Stimulated activated CD8-positive, alpha-beta memory T cell treated with anti-CD3 and anti-CD28 coated beads, Interleukin-15, amount 100 ng/mL, for 48 hours (primary cell): ENCODE measurements around the gene GLS.

Experiments
- DNase-seq, 2 donors: peaks; one replicate each; pipeline ENCODE4 v3.0.0-alpha.2; 2020; ENCODE audit warnings: low read depth in 2 of 2

Gene GLS

GRCh38 chr2:190970160-190970559 is 89.5 kb downstream of the GLS start:
- no peak for DNase-seq

DNA sequence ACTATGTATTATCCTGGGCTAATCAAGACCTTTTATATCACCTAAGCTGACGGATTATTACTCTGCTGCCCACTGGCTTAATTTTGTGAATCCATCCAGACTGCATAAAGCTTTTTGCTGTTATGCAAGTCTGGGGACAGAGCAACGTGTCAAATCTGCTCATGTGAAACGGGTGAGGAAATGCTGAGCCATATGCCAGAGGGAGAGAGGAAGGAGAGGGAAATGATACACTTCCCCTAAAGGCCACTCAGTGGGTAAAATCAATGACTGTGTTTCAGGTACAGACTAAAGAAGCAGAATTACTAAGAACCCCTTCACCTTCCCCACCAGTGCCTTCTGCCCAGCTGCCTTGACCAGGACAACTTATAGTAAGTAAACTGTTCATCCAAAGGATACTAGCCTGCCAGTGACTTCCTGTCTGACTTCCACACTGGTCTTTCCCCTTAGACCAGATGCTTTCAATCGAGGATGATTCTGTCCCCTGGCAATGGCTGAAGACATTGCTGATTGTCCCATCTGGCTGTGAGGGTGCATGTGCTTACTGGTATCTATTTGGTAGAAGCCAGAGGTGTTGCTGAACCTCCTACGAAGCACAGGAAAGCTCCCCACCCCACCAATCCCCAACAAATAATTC is 90.4 kb downstream of the GLS start:
- DNase-seq = no peak

GRCh38 chr2:190972213-190972612 is 91.6 kb downstream of the GLS start:
- no peak for DNase-seq

DNA sequence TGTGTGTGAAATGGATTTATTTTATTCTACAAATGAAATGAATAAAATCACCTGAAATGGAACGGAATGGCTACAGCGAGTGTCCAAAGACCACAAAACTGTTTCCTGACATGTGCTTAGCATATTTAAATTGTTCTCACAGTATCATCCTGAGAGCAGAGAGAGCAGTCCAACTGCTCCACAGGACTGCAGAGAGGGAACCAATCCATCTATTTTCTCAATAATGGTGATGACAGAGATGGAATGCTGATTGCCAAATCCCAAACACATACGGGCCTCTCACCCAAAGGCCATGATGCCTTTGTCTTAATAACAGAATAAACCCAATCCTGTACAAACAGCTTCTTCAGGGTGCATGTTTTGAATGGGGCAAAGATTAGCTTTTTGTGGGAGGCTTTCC is 92.2 kb downstream of the GLS start:
- DNase-seq = no peak

DNA sequence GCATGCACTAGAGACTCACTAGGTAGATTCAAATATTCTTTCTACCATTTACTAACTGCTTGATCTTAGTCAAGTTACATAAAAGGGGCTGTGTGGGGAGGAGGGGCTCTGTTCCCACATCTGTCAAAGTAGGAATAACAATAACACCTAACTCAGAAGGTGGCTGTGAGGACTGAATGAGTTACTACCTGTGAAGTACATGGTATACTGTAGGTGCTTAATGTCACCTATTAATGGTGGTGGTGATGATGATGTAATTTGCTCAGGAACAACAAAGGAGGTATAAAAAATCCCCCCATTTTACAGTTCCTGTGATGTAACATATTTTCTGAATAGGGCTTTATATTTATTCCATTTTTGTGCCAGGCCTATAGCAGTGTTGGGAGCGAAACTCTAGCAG is 92.6 kb downstream of the GLS start:
- no peak for DNase-seq

DNA sequence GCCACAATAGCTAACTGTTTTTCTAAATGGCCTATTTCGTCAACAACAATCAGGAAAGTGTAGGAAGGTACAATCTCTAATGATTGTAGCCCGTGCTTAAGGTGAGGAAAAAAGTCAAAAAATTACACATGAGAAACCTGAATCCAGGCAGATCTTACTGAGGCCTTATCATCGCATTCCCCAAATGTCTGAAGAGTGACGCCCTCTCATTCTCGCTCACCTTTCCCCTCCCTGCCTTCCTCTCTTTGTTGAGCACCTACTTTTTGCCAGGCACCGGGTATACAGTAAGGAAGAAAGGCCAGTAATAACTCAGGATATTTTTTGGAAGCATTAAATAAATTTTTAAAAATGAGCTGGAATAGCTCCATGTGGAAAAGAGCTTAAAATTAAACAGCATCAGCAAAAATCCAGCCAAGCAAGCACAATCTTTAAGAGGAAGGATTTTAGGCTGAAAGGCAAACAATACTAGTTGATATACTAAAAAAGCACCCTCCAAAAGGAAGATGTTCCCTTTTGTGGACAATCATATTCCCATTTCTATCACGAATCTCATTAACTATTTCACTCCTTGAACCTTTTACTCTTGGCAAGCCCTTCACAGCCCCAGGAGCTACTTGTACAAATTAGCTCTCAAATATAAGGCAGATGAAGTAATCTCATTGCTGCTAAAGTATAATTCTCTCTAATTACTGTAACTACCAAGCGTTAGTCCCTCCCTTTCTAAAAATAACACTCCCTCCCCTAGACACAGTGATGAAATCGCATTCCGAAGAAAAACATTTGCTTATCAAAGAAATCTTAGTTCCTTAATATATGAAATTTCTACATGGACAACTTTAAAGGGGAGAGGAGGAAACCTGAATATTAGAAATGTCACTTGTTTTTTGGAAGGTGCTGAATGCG is 93.4 kb downstream of the GLS start:
- no peak for DNase-seq

DNA sequence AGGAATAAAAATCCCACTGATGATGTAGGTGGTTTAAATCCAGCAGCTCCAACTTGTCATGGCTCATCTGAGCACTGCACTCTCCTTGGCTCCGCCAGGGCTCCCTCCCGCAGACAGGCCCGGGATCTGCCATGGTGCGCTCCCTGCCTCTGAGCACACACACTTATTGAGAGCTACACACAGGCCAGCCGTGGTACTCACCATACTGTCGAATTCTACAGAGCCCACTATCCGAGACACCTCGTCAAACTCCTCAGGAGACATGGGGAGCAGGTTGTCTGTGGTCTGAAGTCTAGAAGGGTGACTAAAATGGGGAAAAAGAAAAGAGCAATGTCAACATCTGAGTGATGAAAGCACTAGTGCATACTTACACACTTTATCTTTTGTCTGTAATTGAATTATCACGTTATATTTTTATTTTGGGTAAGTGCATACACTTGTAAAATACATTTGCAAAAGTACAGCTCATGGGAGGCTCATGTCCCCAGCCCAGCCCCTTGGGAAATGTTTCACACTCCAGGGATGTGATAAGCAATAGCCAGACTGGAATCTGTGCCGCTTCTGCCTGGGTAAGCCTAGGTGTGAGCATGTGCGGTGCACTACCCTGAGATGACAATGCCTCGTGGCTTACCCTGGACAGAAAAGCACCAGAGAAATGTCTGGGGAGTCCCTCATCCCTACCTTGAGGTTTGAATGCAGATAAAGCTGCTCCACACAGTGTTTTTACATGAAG is 94.2 kb downstream of the GLS start:
- DNase-seq = no peak

DNA sequence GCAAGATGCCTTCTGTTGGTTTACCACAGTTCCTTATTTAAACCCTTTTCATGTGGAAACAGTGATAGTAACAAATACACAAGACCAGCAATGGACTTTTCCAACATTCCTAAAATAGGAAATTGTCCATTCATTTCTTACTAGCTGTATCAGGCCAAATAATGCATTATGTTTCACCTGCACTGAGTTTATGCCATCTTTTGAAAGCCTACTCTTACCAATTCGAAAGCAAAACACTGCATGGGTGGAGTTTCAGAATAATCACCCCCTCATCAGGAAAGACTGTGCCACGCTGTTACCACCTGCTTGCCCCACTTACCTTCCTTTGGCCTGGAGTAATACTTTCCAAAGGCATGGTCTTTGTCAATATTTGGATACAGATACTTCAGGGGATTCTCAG is 95.9 kb downstream of the GLS start:
- DNase-seq = no peak

GRCh38 chr2:190977505-190977904 is 96.9 kb downstream of the GLS start:
- no peak for DNase-seq

DNA sequence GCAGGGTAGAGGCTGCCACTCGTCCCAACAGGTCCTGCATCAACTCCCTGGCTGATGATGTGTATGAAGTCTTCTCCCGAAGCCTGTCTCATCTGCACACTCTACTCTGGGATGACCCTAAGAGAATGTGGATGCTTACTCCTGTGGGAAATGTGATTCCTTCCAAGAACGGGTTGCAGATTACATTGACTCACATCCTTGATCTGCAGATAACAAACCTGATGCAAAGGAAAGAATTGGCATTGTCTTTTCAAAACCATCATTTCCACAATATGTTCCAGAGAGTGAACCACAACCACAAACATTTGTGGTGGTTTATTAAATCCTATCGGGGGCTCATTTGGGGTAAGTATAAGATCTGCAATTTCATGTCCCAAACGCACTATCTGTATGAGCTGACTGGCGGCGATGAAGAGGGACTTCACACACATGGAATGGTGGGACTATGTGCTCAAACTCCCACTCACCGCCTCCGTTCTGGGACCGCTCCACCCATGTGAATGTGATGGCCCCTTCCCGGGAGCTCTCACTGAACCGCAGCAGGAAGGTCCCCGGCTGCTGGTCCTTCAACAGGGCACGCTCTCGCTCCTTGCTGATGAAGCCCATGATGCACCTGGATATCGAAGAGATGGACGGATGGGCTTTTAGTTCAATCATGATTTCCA is 97.9 kb downstream of the GLS start:
- DNase-seq = no peak

DNA sequence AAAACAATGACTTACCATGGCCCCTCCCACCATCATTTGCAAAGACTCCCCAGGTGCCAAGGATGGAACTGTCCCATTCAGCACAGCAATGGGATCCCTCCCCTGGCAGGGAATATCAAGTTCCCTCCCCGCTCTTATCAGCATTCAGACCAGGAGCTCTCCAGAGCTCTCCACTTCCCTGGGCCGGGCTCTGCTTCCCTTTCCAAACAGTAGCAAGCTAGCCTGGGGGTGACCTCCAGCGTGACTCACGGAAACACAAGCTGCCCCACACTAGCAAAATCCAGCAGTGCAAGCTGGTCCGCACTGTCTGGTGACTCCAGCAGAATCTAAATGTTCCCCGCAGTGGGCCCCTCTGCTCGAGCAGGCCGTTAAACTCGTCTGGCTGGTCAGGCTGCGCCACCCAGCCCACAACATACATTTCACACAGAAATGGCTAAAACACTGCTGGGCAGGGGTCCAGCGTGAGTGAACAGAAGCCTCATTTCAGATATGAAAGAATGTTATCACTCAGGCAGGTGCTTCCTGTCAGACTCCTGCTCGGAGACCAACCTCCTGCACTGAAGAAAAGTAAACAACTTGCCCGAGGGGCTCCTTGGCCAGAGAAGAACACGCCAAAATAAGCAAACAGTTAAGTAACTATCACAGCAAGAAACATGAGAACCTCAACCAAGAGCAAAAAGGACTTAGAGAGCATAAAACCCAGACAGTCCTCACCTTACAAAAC is 99.4 kb downstream of the GLS start:
- DNase-seq = no peak

DNA sequence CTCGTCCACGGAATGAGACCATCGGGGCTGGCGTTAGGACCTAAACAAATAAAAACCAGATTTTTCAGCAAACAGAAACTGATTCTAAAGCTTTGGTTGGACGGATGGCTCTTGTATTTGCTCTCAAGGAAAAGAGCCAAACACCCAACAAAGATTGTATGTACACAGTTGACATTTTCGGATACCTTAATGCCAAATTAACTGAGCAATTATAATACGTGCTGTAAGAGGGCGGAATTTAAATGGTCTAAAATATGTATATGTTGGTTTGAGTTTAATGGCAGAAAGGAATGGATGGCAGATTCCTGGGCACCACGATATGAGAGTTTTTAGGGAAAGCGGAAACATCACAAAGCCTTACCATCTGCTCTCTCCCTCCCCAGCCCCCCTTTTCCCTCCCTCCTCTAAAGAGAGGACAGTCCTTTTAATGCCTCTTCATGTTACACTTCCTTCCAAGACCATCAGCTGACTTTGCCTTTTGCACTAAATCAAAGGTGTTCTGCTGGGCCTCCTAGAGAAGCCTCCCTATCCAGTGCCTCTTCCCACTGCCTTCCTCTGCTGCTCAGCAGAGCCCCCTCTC is 100.1 kb downstream of the GLS start:
- no peak for DNase-seq

DNA sequence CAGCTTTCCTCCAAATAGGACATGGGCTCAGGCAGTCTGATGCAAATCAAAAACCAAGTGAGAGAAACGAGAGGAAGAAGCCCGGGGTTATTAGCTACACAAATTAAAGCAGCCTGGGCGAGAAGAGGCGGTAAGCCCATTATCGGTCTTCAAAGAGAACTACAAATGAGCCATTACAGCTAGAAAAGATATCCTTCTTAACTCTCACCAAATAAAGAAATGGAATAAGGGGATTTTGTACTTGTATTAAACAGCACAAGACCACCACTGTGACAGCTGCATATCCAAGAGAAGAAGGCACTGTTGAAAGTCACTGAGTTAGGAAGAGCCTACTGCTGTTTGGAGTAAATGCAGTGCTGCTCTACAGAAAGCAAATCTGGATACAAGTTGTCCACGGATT is 100.7 kb downstream of the GLS start:
- no peak for DNase-seq

DNA sequence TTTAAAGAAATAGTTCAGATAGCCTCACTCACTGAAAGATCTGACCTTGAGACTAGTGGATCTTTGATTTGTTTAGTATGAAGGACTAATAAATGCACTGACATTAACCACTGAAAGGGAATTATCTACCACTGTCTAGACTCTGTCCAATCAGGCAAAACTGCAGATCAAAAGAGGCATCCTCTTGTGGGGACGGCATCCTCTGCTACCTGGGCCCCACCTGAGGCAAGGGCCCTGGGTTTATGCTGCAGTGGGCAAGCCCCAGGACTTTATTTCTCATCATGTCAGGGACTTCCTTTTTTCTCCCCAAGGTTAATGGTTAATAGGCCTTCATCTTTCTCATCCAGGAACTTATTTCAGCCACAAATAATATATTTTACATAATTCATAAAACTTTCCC is 101.1 kb downstream of the GLS start:
- no peak for DNase-seq

- no peak for DNase-seq
Observed at GRCh38 chr2:190982262-190983034, 101.8 kb downstream of the GLS start.

GRCh38 chr2:190984595-190984994 is 104.0 kb downstream of the GLS start:
- DNase-seq = no peak

DNA sequence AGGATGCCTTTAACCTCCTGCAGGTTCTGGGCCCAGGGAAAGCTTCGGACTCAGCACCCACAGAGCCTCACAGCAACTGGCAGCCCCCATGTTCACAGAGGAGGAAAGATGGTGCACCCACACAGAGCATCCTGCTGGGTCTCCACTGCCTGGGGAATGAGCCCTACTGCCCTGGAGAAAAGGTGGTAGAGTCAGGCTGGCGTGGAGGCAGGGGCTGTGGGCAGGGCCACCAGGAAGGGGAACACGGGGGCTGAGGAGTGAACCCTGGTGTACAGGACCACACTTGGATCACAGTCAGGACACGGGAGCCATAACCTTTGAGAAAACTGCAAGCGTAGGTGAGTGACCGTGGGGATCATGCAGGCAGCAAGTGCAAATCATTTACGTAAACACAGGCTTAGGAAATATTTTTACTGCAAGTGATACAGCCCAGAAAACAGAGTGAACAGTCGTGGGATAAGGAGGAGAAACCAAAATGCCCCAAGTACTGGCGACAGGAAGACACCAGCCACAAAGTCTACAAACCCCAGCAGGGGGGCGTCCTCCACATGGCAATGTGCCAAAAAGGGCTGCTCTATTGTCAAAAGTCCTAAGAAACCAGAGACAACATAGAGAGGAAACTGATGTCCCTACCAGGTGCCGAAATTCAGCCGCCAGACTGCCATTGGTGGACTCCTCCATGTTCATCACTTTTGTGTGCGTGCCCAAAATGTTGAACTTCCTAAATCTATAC is 105.8 kb downstream of the GLS start:
- no peak for DNase-seq

DNA sequence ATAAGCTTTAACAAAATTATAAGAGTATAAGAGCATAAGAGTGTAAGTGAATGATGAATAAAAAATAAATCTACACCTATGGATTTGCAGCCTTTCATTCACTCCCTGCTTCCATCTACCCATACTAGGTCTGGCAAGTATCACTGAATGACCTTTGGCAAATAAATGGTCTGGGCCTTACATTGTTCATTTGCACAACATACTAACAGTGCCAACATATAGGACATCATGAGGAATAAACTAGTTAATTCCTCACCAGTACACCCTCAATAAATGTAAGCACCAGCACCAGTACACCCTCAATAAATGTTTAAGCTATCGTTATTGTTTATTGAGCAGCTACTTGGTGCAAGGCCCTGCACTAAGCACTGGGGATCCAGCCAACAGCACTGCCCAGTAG is 106.5 kb downstream of the GLS start:
- no peak for DNase-seq

DNA sequence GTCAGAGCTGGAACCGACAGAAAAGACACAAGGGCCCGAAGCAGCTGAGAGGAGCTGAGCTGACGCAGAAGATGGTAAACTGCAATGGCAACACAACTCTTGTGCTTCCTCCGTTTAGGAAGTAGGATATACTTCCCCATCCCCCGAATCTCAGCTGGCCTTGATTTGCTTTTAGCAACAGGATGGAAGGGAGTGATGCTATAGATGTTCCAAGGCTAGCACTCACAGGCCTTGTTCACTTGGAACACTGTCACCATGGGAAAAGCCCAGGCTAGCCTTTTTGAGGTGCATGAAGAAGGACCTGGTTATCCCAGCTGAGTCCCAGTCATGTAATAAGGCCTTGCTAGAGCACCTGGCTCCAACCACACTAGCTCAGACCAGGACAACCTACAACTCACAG is 107.3 kb downstream of the GLS start:
- no peak for DNase-seq

DNA sequence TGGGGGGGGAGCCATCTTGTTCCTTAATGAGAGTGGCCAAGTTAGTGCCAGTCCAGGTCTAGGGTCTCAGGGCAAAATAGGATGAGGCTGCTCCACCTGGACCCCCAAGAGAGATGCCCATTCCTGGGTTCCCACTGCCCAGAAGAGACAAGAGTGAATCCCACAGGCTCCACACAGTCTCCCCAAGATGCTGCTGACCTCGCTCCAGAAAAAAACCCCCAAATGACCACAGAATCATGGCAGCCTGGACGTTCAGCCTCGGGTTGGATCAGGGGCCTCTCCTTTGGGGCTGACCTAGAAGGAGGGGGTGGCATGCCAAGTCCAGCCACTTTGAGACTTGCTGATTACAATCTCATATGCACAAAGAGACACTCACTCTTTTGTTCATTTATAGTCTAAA is 108.3 kb downstream of the GLS start:
- DNase-seq = no peak
